ENCODE measurements around the gene TNRC6B.
"Not testable (repeated sequence)": the region's sequence is repeated elsewhere in the genome, so short reads cannot be mapped to it uniquely, and the experiment has no call there.

Gene TNRC6B

GRCh38 chr22:40368016-40368415, 190.3 kb downstream of the TNRC6B start:
- TF ChIP-seq CTCF (IDR thresholded peaks at IDR 0.05; ENCODE audit: borderline replicate concordance, insufficient read depth, low read depth, low read length): no peak
- H3K4me3 ChIP-seq (ENCODE audit: low read depth, low read length): no peak overlapping the region

GRCh38 chr22:40368836-40369235, 191.1 kb downstream of the TNRC6B start:
- H3K4me3 ChIP-seq (ENCODE audit: low read depth, low read length): no peak overlapping the region
- TF ChIP-seq CTCF (IDR thresholded peaks at IDR 0.05; ENCODE audit: borderline replicate concordance, insufficient read depth, low read depth, low read length): no peak

GRCh38 chr22:40374567-40374966, 196.8 kb downstream of the TNRC6B start:
- TF ChIP-seq CTCF (IDR thresholded peaks at IDR 0.05; ENCODE audit: borderline replicate concordance, insufficient read depth, low read depth, low read length): no peak
- no peak overlapping the region for H3K4me3 ChIP-seq (ENCODE audit: low read depth, low read length)

- H3K4me3 ChIP-seq (ENCODE audit: low read depth, low read length): no peak overlapping the region
- TF ChIP-seq CTCF (IDR thresholded peaks at IDR 0.05; ENCODE audit: borderline replicate concordance, insufficient read depth, low read depth, low read length): no peak
Observed at GRCh38 chr22:40376149-40376548, 198.4 kb downstream of the TNRC6B start.

GRCh38 chr22:40377931-40378330, 200.2 kb downstream of the TNRC6B start:
- TF ChIP-seq CTCF (IDR thresholded peaks at IDR 0.05; ENCODE audit: borderline replicate concordance, insufficient read depth, low read depth, low read length): no peak
- no peak overlapping the region for H3K4me3 ChIP-seq (ENCODE audit: low read depth, low read length)

GRCh38 chr22:40378448-40378847, 200.7 kb downstream of the TNRC6B start:
- not testable (repeated sequence) for H3K4me3 ChIP-seq (ENCODE audit: low read depth, low read length)

GRCh38 chr22:40381461-40381860, 203.7 kb downstream of the TNRC6B start:
- no peak overlapping the region for H3K4me3 ChIP-seq (ENCODE audit: low read depth, low read length)
- no peak for TF ChIP-seq CTCF (IDR thresholded peaks at IDR 0.05; ENCODE audit: borderline replicate concordance, insufficient read depth, low read depth, low read length)

- no peak for TF ChIP-seq CTCF (IDR thresholded peaks at IDR 0.05; ENCODE audit: borderline replicate concordance, insufficient read depth, low read depth, low read length)
- no peak overlapping the region for H3K4me3 ChIP-seq (ENCODE audit: low read depth, low read length)
Observed at GRCh38 chr22:40383905-40384304, 206.2 kb downstream of the TNRC6B start.
